HG02763 (cell line): Measurements from ENCODE around the gene PNPLA8.

Source experiments
- ATAC-seq: cut with Tn5 transposase; IDR thresholded peaks from one replicate; pipeline ENCODE4 v1.9.1; 2021; ENCODE audit warnings: mild to moderate bottlenecking, moderate library complexity; ENCODE audit not compliant: unreplicated experiment

Gene PNPLA8

DNA sequence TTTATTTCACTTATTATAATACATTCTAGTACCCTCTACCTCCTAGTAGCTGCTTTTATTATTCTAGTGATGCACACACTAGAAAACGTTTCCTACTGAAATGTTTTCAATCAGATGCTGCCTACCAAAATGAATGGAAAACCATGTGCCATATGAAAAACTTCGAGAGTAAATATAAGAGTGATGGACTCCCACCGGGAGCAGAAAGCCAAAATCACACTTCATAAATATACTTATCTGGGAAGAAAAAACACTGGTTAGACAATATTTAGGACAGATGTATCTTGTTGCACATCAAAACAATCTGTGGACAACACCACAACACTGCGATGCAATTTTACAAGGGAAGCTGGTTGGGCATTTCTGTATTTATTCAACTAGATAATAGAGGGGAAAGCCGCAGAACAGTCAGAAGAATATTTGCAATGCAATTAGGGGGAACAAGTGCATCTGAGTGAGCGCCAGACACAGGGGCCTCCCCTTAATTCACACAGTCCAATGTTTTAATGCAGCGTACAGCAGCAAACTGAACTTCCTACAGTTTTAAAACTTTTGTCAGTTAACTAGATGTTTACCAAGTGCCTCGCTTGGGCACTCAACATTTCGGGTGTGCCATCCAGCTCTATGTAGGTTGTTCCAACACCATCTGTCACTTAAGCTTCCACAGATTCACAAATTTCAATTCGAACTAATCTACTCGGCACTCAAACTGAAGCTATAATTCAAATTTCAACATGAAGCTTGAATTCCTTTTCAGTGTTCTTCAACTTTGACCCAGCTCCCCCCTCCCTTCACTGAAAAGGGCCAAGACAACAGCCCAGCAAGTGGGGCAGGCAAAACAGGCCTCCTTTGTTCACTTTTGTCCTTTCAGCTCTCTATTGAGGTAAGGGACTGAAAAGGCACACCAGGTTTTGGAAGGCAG lies 77.1 kb downstream of the PNPLA8 start:
- ATAC-seq = no peak

DNA sequence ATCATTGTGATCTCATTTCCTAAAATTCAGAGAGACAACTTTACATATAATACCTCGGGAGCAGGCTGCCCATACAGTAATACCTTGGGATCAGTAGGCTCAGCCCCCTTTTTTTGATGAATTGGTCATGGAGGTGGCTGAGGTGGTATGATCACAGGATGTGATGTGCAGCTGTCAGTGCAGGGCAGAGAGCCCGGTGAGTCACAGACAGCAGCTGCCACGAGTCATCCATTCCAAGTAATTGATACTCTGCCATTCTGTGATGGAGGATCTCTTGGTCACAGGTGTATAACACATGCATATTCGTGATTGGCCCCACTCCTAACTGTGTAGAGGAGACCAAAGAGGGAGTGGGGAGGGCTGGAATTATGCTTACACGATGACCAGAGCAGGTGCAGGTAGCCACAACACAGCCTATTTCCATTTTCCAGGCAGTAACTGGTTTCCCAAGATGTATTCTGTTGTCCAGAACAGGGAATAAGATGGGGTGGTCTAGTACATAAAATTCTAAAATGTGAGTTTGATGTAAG lies 83.8 kb downstream of the PNPLA8 start:
- no peak for ATAC-seq

DNA sequence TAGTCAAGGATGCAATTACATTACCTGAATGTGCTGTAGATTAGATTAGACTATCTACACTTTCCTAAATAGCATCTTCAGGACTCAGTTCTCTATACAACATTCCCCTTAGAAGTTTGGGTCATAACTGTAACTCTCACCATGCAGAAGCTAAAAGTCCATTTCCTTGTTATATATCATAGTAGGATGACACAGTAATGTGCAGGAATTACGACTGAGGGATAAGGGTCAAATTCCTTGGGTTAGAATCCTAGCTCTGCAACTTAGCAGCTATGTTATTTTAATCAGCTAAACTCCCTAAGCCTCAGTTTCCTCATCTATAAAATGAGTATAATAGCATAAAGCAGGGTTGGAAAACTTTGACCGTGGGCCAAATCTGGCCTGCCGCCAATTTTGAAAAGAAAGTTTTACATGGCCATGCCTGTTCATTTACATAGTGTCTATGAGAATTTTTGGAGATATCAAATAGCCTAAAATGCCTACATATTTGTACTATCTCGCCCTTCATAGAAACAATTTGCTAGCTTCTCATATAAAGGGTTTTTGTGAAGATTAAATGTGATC lies 84.5 kb downstream of the PNPLA8 start:
- ATAC-seq = no peak

DNA sequence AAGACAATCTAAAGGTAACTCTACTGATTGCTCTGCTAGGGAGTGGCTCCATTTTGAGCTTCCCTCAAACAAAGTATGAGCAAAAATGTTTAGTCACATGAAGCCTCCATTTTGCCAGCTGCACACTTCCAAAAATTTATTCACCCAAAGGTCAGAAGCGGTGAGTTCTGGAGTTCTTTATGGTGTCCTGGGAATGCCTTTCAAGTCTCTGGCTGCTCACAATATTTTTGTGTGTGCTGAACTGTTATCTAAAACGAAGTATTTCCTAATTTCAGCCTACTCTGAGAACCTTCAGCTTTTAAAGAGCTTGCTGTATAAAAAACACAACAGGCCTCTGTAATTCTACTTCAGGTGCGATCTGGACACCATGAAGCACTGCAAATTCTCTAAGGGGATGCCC lies 85.3 kb downstream of the PNPLA8 start:
- ATAC-seq = no peak

DNA sequence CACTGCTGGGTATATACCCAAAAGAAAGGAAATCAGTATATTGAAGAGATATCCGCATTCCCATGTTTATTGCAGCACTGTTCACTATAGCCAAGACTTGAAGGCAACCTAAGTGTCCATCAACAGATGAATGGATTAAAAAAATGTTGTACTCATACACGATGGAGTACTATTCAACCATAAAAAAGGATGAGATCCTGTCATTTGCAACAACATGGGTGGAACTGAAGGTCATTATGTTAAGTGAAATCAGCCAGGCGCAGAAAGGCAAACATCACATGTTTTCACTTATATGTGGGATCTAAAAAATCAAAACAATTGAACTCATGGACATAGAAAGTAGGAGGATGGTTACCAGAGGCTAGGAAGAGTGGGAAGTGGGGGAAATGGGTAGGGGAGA lies 89.0 kb downstream of the PNPLA8 start:
- no peak for ATAC-seq

DNA sequence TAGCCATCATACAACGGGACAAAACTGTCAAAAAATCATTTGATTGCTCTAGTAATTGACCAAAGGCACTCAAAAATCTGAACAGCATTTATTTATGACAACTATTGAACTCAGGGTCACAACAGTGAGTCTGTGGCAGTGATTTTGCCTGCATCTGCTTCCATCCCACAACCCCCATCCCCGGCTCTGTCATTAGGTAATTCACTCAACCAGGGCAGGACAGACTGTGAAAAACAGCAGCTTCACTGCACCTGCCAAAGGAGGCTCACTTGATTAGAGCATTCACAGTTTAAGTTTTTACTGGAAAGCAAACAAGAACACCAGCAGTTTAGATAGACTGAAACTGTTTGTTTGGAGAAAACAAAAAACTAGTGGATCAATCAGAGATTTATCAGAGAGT lies 91.9 kb downstream of the PNPLA8 start:
- no peak for ATAC-seq

DNA sequence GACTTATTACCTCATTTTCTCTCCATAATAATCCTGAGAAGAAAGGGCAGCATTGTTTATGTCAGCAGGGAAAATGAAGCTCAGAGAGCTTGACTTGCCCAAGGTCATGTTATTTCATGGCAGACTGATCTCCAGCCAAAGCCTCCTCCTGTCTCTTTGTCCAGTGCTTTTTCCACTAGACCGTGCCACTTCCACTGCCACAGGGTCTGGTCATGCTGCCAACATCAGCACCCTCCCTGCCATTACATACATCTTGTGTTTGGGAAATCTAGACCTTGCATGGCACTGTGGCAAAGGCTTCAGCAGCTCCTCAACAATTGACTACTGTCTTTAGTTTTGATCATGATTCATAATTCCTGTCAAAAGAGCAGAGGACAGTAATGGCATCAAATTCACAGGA lies 94.8 kb downstream of the PNPLA8 start:
- ATAC-seq = no peak

DNA sequence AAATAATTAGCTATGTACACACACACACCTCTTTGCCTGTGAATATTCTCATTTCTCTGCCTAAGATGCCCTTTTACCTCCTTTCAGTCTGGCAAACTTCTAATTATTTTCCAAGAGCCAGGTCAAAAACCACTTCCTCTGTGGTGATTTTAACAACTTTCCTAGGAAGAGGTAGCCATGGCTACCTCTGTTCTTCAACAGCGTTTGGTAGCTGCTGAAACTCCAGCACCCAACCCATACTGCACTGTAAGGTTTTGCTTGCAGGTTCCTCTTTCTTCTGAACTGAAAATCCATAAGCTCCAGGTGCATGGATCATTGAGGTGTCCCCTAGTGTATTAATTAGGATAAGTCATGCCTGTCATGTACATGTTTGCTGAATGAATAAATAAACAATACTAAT lies 95.3 kb downstream of the PNPLA8 start:
- ATAC-seq = no peak

DNA sequence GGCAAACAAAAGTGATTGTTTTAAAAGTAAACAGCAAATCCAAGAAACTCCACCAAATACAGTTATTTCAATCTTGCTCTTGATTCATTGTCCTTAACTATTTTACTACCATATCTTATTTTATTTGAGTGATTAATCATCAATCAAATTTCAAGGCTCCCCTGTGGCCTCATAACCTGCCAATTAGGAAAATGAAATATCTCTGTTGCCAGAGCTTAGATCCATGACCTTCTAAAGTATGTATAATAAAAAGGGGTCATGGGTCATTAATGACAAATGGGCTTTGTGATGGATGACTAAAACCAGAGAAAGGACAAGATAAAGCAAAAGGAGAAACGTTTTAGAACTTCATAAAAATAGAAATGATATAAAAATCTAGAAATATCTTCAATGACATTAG lies 98.2 kb downstream of the PNPLA8 start:
- no peak for ATAC-seq

DNA sequence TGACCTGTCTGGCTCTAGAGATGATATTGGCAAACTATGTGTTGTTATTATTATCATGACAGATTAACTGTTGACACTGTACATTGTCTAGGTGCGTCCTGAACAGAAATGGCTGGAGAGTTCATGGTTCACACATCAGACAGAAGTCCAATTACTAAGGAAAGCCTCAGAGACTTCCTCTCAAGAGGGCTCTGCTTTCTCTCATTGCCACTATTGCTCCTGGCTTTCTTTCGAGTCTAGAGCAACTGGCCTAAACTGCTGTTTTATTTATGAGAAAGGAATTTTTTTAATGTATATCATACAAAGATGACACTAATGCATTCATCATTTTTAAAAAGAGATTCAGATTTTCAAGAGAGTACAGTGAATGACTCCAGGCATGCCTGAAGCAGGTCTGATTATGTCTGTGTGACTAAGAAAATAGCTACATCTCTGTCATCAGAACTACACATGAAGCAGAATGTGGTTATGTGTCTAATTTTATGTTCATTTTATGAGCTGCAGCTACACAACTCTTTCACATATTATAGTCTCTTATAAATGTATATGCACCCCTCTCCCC lies 100.1 kb downstream of the PNPLA8 start:
- ATAC-seq = no peak

DNA sequence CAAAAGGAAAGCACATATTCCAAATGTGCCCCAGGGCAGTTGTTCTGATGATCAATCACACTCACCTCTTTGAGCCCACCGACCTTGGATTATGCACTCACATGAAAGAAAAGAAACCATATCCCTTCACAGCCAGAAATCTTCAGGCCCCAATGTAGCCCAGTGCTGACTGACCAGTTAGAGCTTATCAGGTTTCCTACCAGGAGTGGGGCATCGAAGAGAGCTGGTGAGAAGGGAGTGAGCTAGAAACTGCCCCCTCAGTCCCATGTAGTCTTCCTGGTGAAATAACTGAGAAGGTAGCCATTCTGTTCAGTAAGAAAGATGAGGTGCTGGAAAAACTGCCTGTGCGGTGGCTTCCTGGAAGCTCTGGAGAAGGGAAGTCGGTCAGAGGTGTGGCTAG lies 101.9 kb downstream of the PNPLA8 start:
- no peak for ATAC-seq

DNA sequence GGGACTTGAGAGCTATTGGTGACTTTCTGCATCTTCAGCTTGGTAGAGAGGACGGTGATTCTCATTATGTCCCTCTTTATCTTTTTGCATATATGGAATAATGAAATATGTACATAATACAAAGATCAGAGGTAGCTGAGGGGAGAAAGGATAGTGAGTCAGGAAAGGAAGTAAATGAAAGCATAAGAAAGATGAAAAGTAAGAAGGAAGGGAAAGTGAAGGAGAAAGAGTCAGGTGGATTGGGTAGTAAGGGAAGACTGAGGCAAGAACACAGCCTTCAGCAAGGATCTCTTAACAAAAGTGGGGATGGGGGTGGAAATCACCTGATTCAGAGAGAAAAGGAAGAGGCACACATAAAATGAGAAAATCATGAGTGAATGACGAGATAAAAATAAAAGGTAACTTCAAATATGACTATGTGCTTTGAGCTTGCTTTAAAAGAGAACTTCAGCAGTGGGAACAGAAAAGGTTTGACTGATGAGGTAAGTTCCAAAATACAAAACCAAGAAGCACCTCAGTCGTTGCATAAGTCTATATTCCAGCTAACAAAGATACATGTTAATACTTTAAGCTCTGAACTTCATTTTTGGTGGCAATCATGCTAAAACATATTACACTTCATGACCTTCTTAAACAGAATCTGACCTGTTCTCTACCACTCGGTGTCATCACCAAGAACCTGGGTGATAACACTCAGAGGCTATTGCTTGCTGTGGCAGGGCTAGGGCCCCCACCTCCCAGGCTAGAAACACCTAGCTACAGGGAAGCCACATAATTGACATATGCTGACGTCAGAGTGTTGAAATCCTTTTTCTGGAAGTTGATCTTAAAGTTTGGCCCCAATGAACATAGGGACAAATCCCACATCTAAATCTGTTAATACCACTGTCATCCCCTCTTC lies 102.6 kb downstream of the PNPLA8 start:
- no peak for ATAC-seq

DNA sequence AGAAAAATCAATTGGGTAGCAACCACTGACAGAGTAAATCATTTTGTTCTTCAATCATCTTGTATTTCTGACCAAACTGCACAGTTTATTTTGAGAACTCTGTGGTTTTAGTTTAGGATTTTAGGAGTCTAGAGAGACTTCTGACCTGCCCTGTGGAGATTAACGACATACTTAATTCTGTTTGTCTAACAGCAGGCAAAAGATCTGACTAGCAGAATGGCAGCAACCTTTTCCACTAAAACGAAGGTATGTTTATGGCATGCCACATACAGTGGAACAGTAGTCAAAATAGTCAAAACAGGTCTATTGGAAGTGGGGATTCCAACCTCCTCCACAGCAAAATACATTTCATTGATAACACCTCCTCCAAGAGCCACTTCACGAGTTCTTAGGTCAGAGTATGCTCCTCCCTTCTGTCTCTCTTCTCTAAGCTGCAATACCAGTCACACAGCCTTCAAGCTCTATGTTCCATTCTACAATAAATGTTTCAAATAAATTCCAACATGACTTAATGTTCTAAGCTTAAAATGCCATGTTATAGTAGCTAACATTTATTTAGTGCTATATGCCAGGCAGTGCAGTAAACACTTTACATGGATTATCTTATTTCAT lies 104.1 kb downstream of the PNPLA8 start:
- no peak for ATAC-seq
